A549 (cell line): ENCODE results near the gene TMEM164. TPM values are rescaled to one million over a fixed set of nuclear protein-coding genes. Genes with fewer than 3 reads are reported as not detected.
A peak's percentile ranks its signal among the peaks of the same experiment; 100 is the strongest.
"Not testable (repeated sequence)": the region's sequence is repeated elsewhere in the genome, so short reads cannot be mapped to it uniquely, and the experiment has no call there.

ENCODE experiments used
- ATAC-seq, 2 experiments: fragments of 200-7000 bp in 1 of 2; fragments of >200 bp in 1 of 2; cut with Nextera tagmentation in 1 of 2; cut with Tn5 transposase in 1 of 2; 3 replicates each; pipeline versions ENCODE4 v1.8.0 to v1.9.1; 2018 to 2020; ENCODE audit warnings: mild to moderate bottlenecking in 1 of 2, moderate library complexity in 1 of 2
- CTCF ChIA-PET: fragments of 300-600 bp; sonication (Branson Sonifier 250); formaldehyde crosslinking; extraction: SDS; loops from one replicate; lab custom pipeline; 2021; ENCODE audit warnings: antibody characterized with exemption, inconsistent platforms; lab: Yijun Ruan, JAX
- POLR2A ChIA-PET: fragments of 350-600 bp; formaldehyde crosslinking; extraction: SDS; loops from one replicate; lab custom pipeline; 2021; ENCODE audit warnings: antibody characterized with exemption, inconsistent platforms; lab: Yijun Ruan, JAX
- DNase-seq, 2 experiments: peaks; one replicate each; pipeline versions ENCODE4 v3.0.0 to v3.0.0-alpha.2; 2011 to 2016; ENCODE audit warnings: low read depth in 1 of 2, low spot score in 1 of 2
- FAIRE-seq: peaks from 2 replicates; lab custom pipeline; 2011; peaks lifted over from hg19 to GRCh38; lab: Jason Lieb, UNC
- H3K27ac ChIP-seq, 2 experiments: fragments of >200 bp; sonication (Bioruptor Twin); formaldehyde crosslinking; 3 replicates each; pipeline ENCODE4 v1.5.1; 2016 to 2017
- H3K4me1 ChIP-seq: fragments of >200 bp; sonication (Bioruptor Twin); formaldehyde crosslinking; 3 replicates; pipeline ENCODE4 v1.6.1; 2016
- H3K4me2 ChIP-seq: fragments of >200 bp; sonication (Bioruptor Twin); formaldehyde crosslinking; 3 replicates; pipeline ENCODE4 v1.6.1; 2016
- H3K4me3 ChIP-seq: fragments of >200 bp; sonication (Bioruptor Twin); formaldehyde crosslinking; 3 replicates; pipeline ENCODE4 v1.5.1; 2016
- H3K9me3 ChIP-seq: fragments of >200 bp; sonication (Bioruptor Twin); formaldehyde crosslinking; 3 replicates; pipeline ENCODE4 v1.6.1; 2016
- BHLHE40 ChIP-seq: IDR thresholded peaks from 2 replicates; pipeline ENCODE4 v1.6.1; 2012; ENCODE audit warnings: low read depth, low read length, inconsistent platforms
- CEBPB ChIP-seq, 2 experiments: fragments of >200 bp in 1 of 2; sonication (Bioruptor Twin) in 1 of 2; formaldehyde crosslinking in 1 of 2; IDR thresholded peaks; 2 replicates each; pipeline ENCODE4 v1.6.1; 2012 to 2016
- E2F6 ChIP-seq: IDR thresholded peaks from 2 replicates; pipeline ENCODE4 v1.6.1; 2012; ENCODE audit warnings: low read depth, borderline replicate concordance
- ESRRA ChIP-seq: fragments of 150-350 bp; IDR thresholded peaks from 2 replicates; pipeline ENCODE4 v1.6.1; 2014; ENCODE audit warnings: mild to moderate bottlenecking, low read length, borderline replicate concordance
- FOSL2 ChIP-seq, 2 experiments: fragments of 450-650 bp in 1 of 2; fragments of >200 bp in 1 of 2; sonication (Bioruptor Twin) in 1 of 2; formaldehyde crosslinking; IDR thresholded peaks; 2 replicates each; pipeline versions ENCODE4 v1.5.0 to v1.6.1; 2016 to 2020; ENCODE audit warnings: mild to moderate bottlenecking in 1 of 2, moderate library complexity in 1 of 2
- HOXB13 ChIP-seq: fragments of 250-450 bp; sonication (Bioruptor Pico); IDR thresholded peaks from 2 replicates; pipeline ENCODE4 v1.5.0; 2020; ENCODE audit warnings: low read depth, mild to moderate bottlenecking, moderate library complexity
- MAZ ChIP-seq: fragments of 150-350 bp; IDR thresholded peaks from 2 replicates; pipeline ENCODE4 v1.6.1; 2014; ENCODE audit warnings: antibody characterized with exemption, low read depth, low read length, borderline replicate concordance
- PHF8 ChIP-seq: fragments of 200-600 bp; sonication (generic); IDR thresholded peaks from 2 replicates; pipeline ENCODE4 v1.6.1; 2016; ENCODE audit warnings: low read depth, mild to moderate bottlenecking, antibody characterized with exemption, moderate library complexity, borderline replicate concordance
- RARB ChIP-seq: fragments of 250-450 bp; sonication (Bioruptor Pico); IDR thresholded peaks from 2 replicates; pipeline ENCODE4 v1.8.0; 2021; ENCODE audit warnings: mild to moderate bottlenecking, moderate library complexity
- SREBF2 ChIP-seq: fragments of 450-650 bp; IDR thresholded peaks from 2 replicates; pipeline ENCODE4 v1.6.1; 2014; ENCODE audit warnings: mild to moderate bottlenecking, moderate library complexity
- TFCP2L1 ChIP-seq: fragments of 250-450 bp; sonication (Bioruptor Pico); IDR thresholded peaks from 2 replicates; pipeline ENCODE4 v1.5.0; 2021; ENCODE audit warnings: mild to moderate bottlenecking
- TP53 ChIP-seq: fragments of 250-450 bp; sonication (Bioruptor Pico); IDR thresholded peaks from 2 replicates; pipeline ENCODE4 v1.5.0; 2021; ENCODE audit warnings: mild to moderate bottlenecking, moderate library complexity
- ZFP36 ChIP-seq: fragments of 450-650 bp; IDR thresholded peaks from 2 replicates; pipeline ENCODE4 v1.6.1; 2014; ENCODE audit warnings: borderline replicate concordance; ENCODE audit not compliant: partially characterized antibody
- ZSCAN20 ChIP-seq: fragments of 250-450 bp; sonication (Bioruptor Pico); IDR thresholded peaks from 2 replicates; pipeline ENCODE4 v1.8.0; 2022; ENCODE audit warnings: mild to moderate bottlenecking, moderate library complexity
- WGBS: methylation state at CpG from one replicate; pipeline ENCODE4 v1.1.6; 2017; ENCODE audit errors: missing lambda C conversion rate; 5-methylcytosine and 5-hydroxymethylcytosine counted together
- polyA plus RNA-seq, 4 experiments: library from polyadenylated mRNA; depleted of rRNA in 3 of 4; stranded (reverse); fragments of >200 nt; fragmentation: RNase III in 1 of 4; extraction: RNeasy Plus Mini Kit Qiagen cat#74134 plus additional on column Dnase treatment in 1 of 4; gene quantifications; 2 replicates in 3 of 4; 3 replicates in 1 of 4; pipeline ENCODE4 v1.2.3, GENCODE V29; 2011 to 2017
- TF ChIP-seq, protein P1 (sequence below): fragments of >200 bp; sonication (Bioruptor Twin); formaldehyde crosslinking; IDR thresholded peaks from 2 replicates; pipeline ENCODE4 v1.6.1; 2016
- TF ChIP-seq, protein P2 (sequence below): fragments of 250-450 bp; sonication (Bioruptor Pico); IDR thresholded peaks from 2 replicates; pipeline ENCODE4 v1.5.0; 2020; ENCODE audit warnings: low read depth, mild to moderate bottlenecking, moderate library complexity
- TF ChIP-seq, protein P3 (sequence below): IDR thresholded peaks from 2 replicates; pipeline ENCODE4 v1.6.1; 2012
- TF ChIP-seq, protein P4 (sequence below): fragments of 150-350 bp; IDR thresholded peaks from 2 replicates; pipeline ENCODE4 v1.6.1; 2014; ENCODE audit warnings: low read depth, mild to moderate bottlenecking, low read length

TMEM164 gene
- polyA plus RNA-seq, 2 of the 4 experiments (the other 2 are of a cell fraction) = 32.0 to 43.7 TPM

GRCh38 chrX:109964390-109964789 is 38.5 kb upstream of the TMEM164 start:
- ChIA-PET CTCF (interaction anchor here (1.3 kb wide), 1 partner anchor 182 kb away, joined by 7 read pairs; no protein-coding TSS in a partner anchor), POLR2A (no interaction called here)
- Histone ChIP-seq H3K4me3 (no peak overlapping the region), H3K4me2 (no peak overlapping the region), H3K4me1 (peaks cover 28% of the 10 kb centered on the region), H3K9me3 (no peaks in the 10 kb centered on the region), H3K27ac (no peak overlapping the region)
- no peak for ATAC-seq
- 87% methylated on average over 2 of the region's 2 CpGs for WGBS
- no peak for DNase-seq
- TF ChIP-seq HOXB13 (CRISPR knock-in tag) (no peak), RARB (CRISPR knock-in tag) (no peak), FOSL2 (IDR thresholded peaks at IDR 0.05) (no peak), FOSL2 (CRISPR knock-in tag; IDR thresholded peaks at IDR 0.05) (no peak), SREBF2 (no peak), ZFP36 (no peak), E2F6 (no peak), TP53 (CRISPR knock-in tag) (no peak), MAZ (no peak), ZSCAN20 (CRISPR knock-in tag) (no peak), PHF8 (no peak)
- TF ChIP-seq, protein P1, sequence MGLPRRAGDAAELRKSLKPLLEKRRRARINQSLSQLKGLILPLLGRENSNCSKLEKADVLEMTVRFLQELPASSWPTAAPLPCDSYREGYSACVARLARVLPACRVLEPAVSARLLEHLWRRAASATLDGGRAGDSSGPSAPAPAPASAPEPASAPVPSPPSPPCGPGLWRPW = no peak
- TF ChIP-seq, protein P2, sequence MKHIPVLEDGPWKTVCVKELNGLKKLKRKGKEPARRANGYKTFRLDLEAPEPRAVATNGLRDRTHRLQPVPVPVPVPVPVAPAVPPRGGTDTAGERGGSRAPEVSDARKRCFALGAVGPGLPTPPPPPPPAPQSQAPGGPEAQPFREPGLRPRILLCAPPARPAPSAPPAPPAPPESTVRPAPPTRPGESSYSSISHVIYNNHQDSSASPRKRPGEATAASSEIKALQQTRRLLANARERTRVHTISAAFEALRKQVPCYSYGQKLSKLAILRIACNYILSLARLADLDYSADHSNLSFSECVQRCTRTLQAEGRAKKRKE = no peak
- TF ChIP-seq, protein P3, sequence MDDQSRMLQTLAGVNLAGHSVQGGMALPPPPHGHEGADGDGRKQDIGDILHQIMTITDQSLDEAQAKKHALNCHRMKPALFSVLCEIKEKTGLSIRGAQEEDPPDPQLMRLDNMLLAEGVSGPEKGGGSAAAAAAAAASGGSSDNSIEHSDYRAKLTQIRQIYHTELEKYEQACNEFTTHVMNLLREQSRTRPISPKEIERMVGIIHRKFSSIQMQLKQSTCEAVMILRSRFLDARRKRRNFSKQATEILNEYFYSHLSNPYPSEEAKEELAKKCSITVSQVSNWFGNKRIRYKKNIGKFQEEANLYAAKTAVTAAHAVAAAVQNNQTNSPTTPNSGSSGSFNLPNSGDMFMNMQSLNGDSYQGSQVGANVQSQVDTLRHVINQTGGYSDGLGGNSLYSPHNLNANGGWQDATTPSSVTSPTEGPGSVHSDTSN = no peak
- FAIRE-seq = no peak

DNA sequence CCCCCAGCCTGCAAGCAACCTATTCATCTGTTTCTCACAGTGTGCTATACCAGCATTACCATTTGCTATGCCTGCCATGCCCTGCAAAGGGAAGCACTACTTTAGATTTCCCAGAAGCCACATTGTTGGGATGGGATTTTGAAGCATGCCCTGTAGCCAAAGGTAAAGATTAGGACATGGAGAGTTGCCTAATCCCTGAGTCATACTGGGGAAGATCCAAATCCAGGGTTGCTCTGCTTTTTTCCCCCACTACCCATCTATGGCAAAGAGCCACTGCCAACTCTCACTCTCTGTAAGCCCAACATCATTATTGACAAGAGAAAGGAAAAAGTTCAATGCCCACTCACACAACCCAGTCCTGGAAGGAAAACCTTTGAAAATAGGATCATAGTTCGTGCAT is 36.7 kb upstream of the TMEM164 start:
- ATAC-seq = no peak
- 73% methylated on average over 1 of the region's 1 CpG for WGBS
- CTCF ChIA-PET = no interaction called here
- H3K4me2 ChIP-seq = peak overlapping the region; percentile 34; the same call in 1 of the 3 replicates
- no peak overlapping the region for H3K4me3 ChIP-seq
- peak in 1 of 2 experiments; percentile 3 for DNase-seq
- H3K27ac ChIP-seq = peak overlapping the region; percentile 15 to 55; a peak in 3 of 6 replicates
- H3K9me3 ChIP-seq = no peaks in the 10 kb centered on the region
- FAIRE-seq = no peak
- peaks cover 28% of the 10 kb centered on the region for H3K4me1 ChIP-seq
- no peak for TF ChIP-seq BHLHE40
- peak; percentile 34 to 48; a peak in 1 of 4 replicates for TF ChIP-seq CEBPB (IDR thresholded peaks at IDR 0.05)
- POLR2A ChIA-PET = no interaction called here

- WGBS = 55% methylated on average over 3 of the region's 3 CpGs
- POLR2A ChIA-PET = no interaction called here
Observed at GRCh38 chrX:109967156-109967555, 35.8 kb upstream of the TMEM164 start.

GRCh38 chrX:109970841-109971240 is 32.1 kb upstream of the TMEM164 start:
- FAIRE-seq, H3K4me3 ChIP-seq, CTCF ChIA-PET, POLR2A ChIA-PET, H3K27ac ChIP-seq, H3K4me2 ChIP-seq, ATAC-seq, DNase-seq, H3K9me3 ChIP-seq: not testable (repeated sequence)
- H3K4me1 ChIP-seq = peaks cover 17% of the 10 kb centered on the region
- WGBS = 79% methylated on average over 3 of the region's 4 CpGs

More at GRCh38 chrX:109967156-109967555, 35.8 kb upstream of the TMEM164 start:
- no peak for TF ChIP-seq TFCP2L1 (CRISPR knock-in tag)
- TF ChIP-seq ESRRA = no peak
- TF ChIP-seq, protein P4, sequence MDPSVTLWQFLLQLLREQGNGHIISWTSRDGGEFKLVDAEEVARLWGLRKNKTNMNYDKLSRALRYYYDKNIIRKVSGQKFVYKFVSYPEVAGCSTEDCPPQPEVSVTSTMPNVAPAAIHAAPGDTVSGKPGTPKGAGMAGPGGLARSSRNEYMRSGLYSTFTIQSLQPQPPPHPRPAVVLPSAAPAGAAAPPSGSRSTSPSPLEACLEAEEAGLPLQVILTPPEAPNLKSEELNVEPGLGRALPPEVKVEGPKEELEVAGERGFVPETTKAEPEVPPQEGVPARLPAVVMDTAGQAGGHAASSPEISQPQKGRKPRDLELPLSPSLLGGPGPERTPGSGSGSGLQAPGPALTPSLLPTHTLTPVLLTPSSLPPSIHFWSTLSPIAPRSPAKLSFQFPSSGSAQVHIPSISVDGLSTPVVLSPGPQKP = no peak
- no peak for TF ChIP-seq ZFP36
- TF ChIP-seq, all 56 proteins: peak for 0
- ATAC-seq (no peak), FAIRE-seq (peak; percentile 76), DNase-seq (no peak)
- Histone ChIP-seq H3K4me3 (no peak overlapping the region), H3K27ac (peak overlapping the region; percentile 15 to 26; a peak in 1 of 6 replicates), H3K4me2 (peak overlapping the region; percentile 34; the same call in 2 of the 3 replicates), H3K9me3 (no peaks in the 10 kb centered on the region), H3K4me1 (peaks cover 28% of the 10 kb centered on the region)
- CTCF ChIA-PET = no interaction called here
